Measurements from ENCODE around the gene EZR.
"Not testable (repeated sequence)": the region's sequence is repeated elsewhere in the genome, so short reads cannot be mapped to it uniquely, and the experiment has no call there.

Gene EZR

DNA sequence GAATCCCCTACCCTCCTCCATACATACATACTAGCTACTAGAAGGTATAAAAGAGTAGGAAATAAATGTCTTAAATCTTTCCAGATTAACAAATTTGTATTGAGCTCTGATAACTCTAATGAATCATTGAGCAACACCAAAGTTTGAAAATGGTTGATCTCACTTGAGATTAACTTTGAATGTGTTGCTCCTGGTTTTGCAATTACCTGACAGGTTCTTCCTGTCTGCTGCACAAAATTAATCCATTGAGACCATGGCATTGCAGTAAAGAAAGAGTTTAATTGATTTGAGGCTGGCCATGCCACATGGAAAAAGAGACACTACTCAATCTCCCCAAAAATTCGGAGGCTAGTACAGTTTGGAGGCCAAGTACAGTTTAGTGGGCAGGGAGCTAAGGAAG, 21.3 kb upstream of the EZR start:
- no peak for DNase-seq

- no peak for DNase-seq
Measured at GRCh38 chr6:158839796-158840195, 20.6 kb upstream of the EZR start.

GRCh38 chr6:158838790-158839189, 19.6 kb upstream of the EZR start:
- DNase-seq = not testable (repeated sequence)

DNA sequence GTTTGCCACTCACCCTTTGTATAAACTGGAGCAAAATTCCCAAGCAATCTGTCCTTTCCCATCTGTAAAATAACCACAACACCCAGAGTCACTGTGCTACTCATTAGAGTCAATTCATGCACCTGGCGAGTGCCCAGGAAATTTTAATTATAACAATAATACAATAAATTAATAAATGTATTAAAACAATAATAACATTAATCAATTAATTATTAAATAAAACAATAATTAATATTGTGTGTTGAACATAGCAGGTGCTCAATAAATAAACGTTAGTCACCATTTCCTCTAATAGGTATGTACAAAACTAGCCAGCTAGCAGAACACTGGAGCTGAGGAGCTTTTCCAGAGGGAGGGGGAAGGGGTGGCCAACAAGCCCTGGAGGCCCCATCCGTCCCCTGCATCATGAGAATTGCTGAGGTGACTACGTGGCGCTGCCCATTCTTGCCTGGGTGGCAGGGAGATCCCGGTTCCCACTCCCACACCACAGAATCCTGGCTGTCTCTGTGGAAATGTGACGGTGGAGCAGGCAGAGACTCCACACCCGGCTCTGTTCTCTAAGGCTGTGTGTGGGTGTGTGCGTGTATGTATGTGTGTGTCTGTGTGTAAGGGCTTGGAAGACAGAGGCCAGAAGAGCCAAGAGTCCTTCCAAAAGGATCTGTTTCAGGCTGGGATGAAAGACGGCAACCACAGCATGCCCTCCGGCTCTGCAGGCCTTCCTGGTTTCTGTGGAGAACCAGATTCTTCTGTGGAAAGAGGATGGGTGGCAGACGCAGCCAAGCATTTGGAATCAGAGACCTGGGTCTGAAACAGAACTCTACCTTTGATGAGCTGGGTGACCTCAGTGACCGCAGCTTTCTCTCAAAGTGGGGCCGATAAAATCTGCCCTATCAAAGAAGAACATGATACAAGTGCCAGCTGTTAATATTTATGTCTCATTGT, 18.8 kb upstream of the EZR start:
- DNase-seq = no peak

DNA sequence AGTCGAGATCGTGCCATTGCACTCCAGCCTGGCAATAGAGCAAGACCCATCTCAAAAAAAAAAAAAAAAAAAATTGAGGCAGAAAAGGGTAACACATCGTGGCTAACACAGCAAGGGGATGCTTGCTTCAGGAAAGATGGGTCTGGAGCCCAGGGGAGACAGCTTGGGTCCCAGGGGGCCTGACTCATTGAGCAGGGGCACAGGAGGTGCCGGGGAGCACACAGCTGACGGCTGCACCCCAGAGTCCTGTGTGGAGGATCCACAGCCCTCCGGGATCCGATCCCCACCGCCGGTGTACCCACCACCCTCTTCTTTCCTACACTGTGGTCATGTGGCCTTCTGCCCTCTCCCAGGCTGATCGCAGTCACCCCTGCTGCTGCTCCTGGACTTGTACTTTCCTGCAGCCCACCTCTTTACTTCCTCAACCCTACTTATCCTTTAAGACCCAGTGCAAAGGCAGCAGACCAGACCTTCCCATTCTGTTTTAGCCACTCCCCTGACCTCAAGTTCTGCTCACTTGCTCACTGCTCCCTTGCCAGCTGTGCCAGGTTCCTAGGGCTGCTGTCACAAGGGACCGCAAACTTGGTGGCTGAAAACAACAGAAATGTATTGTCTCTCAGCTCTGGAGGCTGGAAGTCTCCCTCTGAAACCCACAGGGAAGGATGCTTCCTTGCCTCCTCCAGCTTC, 17.6 kb upstream of the EZR start:
- DNase-seq = no peak

- no peak for DNase-seq
Measured at GRCh38 chr6:158835616-158836221, 16.6 kb upstream of the EZR start.

GRCh38 chr6:158834675-158835385, 15.7 kb upstream of the EZR start:
- no peak for DNase-seq

DNA sequence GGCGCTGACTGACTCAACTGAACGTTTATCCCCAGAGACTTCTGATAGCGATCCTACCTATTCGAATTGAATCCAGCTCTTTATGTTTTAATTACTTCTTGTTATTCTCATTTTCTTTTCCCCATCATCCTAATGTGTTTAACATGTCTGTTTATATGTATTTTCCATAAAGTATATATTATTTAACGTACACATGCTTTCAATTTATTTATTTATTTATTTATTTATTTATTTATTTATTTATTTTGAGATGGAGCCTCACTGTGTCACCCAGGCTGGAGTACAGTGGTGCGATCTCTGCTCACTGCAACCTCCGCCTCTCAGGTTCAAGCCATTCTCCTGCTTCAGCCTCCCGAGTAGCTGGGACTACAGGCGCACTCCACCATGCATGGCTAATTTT, 13.6 kb upstream of the EZR start:
- not testable (repeated sequence) for DNase-seq

GRCh38 chr6:158832026-158832425, 12.9 kb upstream of the EZR start:
- no peak for DNase-seq

DNA sequence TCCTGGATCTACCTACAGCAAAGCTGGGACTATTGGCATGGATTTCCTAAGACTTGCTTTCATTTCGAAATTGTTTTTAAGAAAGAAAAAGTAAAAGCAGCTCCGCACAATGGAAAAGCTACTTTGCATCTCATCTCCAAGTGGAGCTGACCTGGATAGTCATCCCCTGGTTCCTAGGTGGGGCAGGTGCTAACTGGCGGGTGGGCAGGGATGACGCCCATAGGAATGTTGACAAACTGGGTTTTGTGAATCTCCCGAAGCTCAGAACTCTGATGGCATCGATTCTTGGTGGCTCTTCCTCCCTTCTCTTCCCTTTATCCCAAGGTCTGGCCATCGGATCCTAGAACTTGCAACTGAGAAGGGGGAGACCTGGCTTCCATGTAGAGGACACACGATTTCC, 12.4 kb upstream of the EZR start:
- DNase-seq = no peak

GRCh38 chr6:158830736-158831135, 11.6 kb upstream of the EZR start:
- no peak for DNase-seq

- no peak for DNase-seq
Measured at GRCh38 chr6:158828807-158829206, 9.6 kb upstream of the EZR start.

DNA sequence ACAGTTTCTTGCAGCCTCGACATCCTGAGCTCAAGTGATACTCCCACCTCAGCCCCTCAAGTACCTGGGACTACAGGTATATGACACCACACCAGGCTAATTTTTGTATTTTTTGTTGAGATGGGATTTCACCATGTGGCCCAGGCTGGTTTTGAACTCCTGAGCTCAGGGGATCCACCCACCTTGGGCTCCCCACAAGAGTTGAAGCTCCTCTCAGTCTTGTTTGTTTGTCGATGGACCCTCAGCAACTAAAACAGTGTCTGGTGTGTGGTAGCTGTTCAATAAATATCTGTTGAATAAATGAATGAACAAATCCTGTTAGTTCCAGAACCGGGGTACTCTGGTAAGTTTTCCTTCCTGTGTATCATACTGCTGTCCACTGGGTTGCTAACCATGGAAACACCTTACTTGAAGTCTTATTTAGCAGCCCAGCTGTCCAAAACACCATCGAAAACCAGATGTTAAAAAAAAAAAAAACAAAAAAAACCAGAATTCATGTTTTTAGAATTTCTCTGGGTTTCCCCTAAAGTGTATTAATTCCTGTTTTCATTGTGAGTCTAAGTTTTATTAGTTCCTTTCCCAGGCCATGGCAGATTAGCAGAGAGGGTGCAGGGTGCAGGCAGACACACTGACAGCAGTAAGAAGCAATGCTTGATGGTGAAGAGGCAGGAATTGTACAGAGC, 7.8 kb upstream of the EZR start:
- DNase-seq = no peak

DNA sequence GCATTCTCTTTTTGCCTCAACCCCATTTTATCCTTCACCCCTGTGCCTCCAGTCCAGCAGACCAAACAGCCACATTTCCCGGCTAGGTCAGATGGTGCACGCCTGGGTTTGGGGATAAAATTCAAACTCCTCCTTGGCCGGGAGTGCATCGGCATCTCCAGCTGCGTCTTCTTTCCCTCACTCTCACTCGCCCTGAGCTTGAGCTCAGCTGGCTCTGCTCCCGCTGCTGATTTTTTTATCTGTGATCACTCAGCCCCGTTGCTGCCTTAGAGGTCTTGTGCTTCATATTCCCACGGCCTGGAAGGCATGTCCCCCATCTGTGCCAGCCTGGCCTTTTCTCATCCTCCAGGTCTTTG, 6.8 kb upstream of the EZR start:
- DNase-seq = no peak

DNA sequence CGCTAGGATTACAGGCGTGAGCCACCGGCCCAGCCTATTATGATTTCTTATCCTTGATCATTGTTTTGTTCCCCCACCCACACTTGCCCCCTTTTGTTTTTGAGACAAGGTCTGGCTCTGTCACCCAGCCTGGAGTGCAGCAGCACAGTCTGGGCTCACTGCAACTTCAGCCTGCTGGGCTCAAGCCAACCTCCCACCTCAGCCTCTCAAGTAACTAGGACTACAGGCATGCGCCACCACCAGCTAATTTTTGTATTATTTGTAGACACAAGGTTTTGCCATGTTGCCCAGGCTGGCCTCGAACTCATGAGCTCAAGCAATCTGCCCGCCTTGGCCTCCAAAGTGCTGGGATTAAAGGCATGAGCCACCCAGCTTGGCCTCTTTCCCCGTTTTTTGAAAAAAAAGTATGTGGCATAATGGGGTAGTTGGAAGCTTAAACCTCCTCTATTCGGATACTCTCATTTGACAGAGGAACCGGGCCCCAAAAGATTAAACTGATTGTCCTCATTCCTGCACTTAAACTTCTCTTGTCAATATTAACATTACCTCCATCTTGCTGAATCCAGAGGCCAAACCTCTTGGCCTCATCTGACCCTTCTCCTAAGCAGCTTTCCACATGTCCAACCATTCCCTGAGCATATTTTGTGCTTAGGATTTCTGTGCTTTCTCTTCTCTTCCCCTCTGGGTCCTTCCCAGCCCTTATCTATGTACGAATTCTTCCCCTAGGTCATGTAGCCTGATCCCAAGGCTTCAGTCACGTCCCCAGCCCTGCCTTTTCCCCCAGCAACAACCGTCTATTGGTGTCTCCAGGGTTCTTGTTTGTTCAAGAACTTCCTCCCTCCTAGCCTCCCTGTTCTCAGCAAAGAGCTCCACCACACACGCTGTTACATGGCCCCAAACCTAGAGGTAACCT, 6.1 kb upstream of the EZR start:
- DNase-seq = no peak

GRCh38 chr6:158823616-158824015, 4.4 kb upstream of the EZR start:
- not testable (repeated sequence) for DNase-seq

GRCh38 chr6:158819977-158820622, 932 bp upstream of the EZR start:
- DNase-seq = no peak

- DNase-seq = peak; percentile 25
Measured at GRCh38 chr6:158818581-158819212, 471 bp downstream of the EZR start.

DNA sequence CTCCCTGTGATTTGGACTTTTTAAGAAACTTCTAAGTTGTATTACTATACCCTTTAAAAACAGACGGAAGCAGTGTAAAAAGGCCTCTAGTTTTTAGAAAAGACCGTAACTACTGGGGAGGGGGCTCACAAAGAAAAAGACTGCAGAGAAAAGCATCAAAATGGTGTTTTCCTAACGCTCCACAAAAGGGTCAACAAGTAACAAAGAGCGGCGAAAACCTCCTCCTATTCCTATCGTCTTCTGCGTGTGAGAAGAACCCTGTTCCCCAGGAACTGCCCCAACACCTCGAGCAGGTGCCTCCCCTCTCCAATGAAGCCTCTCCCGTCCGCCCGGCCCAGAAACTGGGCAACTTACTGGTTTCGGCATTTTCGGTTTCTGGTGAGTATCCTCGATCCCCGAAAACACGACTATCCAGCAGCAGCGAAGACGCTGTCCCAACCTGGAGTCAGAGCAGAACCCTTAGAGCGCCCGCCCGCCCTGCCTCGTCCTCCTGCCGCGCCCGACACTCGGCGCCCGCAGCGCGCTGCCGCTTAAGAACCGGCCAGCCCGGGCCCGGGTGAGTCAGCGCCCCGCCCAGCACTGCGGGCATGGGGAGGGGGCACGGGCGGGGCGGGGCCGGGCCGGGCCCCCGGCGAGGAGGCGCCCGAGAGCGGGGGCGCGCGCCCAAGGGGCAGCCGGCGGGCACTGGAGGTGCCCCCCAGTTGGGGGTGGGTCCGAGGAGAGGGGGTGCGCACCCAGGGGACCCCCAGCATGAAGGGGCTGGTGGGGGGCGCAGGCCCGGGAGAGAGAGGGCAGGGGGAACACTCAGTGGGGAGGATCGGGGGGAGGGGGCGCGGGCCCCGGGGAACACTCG, 1.2 kb downstream of the EZR start:
- peak; percentile 35 for DNase-seq

Data from NCI-H526 treated with DMSO at 0.1 percent for 48 hours (cell line).